Stimulated activated CD8-positive, alpha-beta memory T cell treated with anti-CD3 and anti-CD28 coated beads, Interleukin-2, amount 100 ng/mL, for 48 hours (primary cell): ENCODE results near the gene RAB38.

Experiments
- DNase-seq, 2 donors: peaks; one replicate each; pipeline ENCODE4 v3.0.0-alpha.2; 2020; ENCODE audit warnings: low read depth in 2 of 2

Gene RAB38

GRCh38 chr11:88169881-88170280 is 5.4 kb downstream of the RAB38 start:
- no peak for DNase-seq

GRCh38 chr11:88169471-88169870 is 5.8 kb downstream of the RAB38 start:
- no peak for DNase-seq

GRCh38 chr11:88167853-88168252 is 7.4 kb downstream of the RAB38 start:
- DNase-seq = no peak

- no peak for DNase-seq
Measured at GRCh38 chr11:88164806-88165585, 10.2 kb downstream of the RAB38 start.

- no peak for DNase-seq
Measured at GRCh38 chr11:88164320-88164719, 10.9 kb downstream of the RAB38 start.

- DNase-seq = no peak
Measured at GRCh38 chr11:88158081-88158480, 17.2 kb downstream of the RAB38 start.

- no peak for DNase-seq
Measured at GRCh38 chr11:88157370-88157769, 17.9 kb downstream of the RAB38 start.

DNA sequence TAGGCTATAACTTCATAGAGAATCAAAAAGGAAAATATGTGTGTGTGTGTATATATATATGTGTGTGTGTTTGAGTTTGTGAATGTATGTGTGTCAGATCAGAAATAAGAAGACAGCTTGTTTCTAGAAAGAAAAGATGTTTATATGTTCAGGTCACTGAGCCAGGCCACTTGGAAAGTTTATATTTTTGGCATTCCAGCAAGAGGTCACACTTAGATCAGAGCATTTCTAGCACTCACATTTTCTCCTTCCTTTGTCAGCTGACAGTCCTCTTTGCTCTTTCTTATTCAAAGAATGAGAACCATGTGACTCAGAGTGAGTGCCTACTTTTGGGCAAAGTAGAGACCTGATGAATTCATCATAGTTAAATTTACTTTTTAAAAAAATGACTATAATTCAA is 22.9 kb downstream of the RAB38 start:
- DNase-seq = no peak

GRCh38 chr11:88151709-88152265 is 23.5 kb downstream of the RAB38 start:
- DNase-seq = no peak

- no peak for DNase-seq
Measured at GRCh38 chr11:88146106-88146505, 29.1 kb downstream of the RAB38 start.

- no peak for DNase-seq
Measured at GRCh38 chr11:88139865-88140264, 35.4 kb downstream of the RAB38 start.

- no peak for DNase-seq
Measured at GRCh38 chr11:88131764-88132470, 43.3 kb downstream of the RAB38 start.

DNA sequence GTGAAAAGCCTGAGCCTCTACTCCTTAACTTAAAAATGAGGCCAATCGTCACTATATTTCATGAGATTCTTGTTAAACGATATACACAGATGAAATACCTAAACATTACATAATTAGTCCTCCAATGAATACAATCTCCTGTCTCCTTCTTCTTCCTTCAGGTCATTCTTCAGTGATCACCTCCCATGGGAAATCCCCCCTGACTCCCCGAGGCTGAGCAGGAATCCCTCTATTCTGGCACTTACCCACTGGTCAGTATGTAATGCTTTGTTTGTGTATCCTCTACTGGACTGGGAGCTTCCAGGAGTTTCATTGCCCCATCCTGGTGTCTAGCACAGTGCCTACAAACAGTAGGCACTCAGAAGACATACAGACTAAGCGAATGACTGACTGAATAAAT is 52.3 kb downstream of the RAB38 start:
- DNase-seq = no peak

- no peak for DNase-seq
Measured at GRCh38 chr11:88119561-88119960, 55.7 kb downstream of the RAB38 start.

DNA sequence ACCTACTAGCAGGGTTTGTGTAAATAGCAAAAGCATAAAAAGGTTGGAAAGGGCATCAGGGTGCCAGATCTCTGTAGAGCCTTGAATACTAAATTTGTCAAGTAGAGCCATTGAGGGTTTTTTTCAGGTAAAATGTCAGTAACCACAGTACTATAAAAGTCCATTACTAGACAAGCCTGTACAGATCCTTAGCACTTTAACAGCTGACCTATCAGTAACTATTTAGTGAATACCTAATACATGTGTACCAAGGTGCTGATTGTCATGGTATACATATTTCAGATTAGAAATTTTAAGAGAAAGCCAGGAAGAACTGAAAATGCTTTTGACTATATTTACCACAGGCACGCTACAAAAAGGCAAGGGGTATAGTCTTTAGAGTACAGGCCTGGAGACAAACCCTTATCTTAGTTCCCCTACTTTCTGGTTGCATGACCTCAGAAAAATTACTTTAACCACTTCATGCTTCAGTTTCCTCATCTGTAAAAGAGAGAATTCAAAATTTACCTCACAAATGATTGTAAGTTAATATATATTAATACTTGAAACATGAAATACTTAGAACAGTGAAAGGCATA is 57.9 kb downstream of the RAB38 start:
- no peak for DNase-seq

GRCh38 chr11:88115828-88116755 is 59.2 kb downstream of the RAB38 start:
- no peak for DNase-seq

DNA sequence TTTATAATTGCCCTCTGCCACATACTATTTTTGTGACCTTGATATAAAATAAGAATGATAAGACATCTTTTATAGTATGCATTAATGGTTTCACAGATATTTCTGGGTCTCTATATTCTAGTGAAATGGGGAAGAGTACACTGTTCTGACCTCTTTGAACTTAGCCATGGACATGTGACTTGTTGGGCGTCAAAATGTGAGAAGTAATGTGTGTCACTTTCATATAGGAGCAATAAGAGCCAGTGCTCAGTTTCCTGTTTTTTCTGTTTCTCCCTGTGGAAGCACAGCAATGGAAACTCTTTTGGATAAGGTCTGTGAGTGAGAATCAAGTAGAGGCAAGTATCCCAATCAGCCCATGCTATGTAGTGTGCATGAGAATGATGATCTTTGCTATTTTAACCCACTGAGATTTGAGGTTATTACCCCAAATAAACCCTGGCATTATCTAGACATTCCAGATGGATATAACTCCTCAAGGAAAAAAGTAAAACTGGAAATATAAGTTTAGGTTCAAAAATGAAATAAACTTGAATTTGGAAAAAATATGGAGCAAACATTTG is 60.7 kb downstream of the RAB38 start:
- DNase-seq = no peak

GRCh38 chr11:88106666-88107065 is 68.6 kb downstream of the RAB38 start:
- DNase-seq = no peak

GRCh38 chr11:88105951-88106350 is 69.3 kb downstream of the RAB38 start:
- no peak for DNase-seq

DNA sequence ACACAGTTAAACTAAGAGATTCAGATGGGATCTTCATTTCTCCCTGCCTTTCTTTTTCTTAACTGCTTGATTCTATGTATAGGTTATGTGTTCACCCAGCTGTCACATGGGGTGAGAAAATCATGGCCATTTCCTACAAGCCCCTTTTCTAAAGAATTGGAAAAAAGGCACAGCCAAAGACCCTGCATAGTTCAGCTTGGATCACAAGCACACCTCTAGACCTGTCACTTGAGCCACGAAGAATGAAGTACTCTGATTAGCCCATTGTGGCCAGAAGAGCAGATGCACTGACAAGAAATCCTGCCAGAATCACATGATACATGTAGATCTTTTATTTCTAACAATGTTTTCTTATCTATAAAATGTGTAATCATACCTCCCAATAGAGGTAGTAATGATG is 69.7 kb downstream of the RAB38 start:
- DNase-seq = no peak

GRCh38 chr11:88104408-88104807 is 70.8 kb downstream of the RAB38 start:
- no peak for DNase-seq
